H1 (cell line): ENCODE data around the gene SHISA7. TPM values are rescaled to one million over a fixed set of nuclear protein-coding genes. Genes with fewer than 3 reads are reported as not detected.

Experiments used
- CTCF ChIA-PET: fragments of 300-600 bp; sonication (Branson Sonifier 250); formaldehyde crosslinking; loops from one replicate; lab custom pipeline; 2021; ENCODE audit not compliant: partially characterized antibody; lab: Charles Lee
- POLR2A ChIA-PET: fragments of 300-600 bp; sonication (Branson Sonifier 250); formaldehyde crosslinking; loops from one replicate; lab custom pipeline; 2021; ENCODE audit warnings: inconsistent platforms; ENCODE audit not compliant: partially characterized antibody; lab: Charles Lee
- DNase-seq, 2 experiments: peaks; one replicate each; pipeline versions ENCODE4 v3.0.0 to v3.0.0-alpha.2; 2010 to 2022; ENCODE audit warnings: low spot score in 2 of 2, low read depth in 1 of 2, mixed read lengths in 1 of 2
- FAIRE-seq: peaks from 2 replicates; lab custom pipeline; 2011; peaks lifted over from hg19 to GRCh38; lab: Jason Lieb, UNC
- H2AFZ ChIP-seq: 2 replicates; pipeline ENCODE4 v1.8.1; 2012; ENCODE audit warnings: low read length, inconsistent platforms
- H2AK5ac ChIP-seq: 2 replicates; pipeline ENCODE4 v1.6.1; 2013; ENCODE audit warnings: low read depth, low read length
- H2BK120ac ChIP-seq: replicated peaks from 2 replicates; pipeline ENCODE3; 2013; ENCODE audit warnings: low read depth, low read length, inconsistent platforms
- H2BK12ac ChIP-seq: 2 replicates; pipeline ENCODE4 v1.6.1; 2013; ENCODE audit warnings: low read depth, low read length
- H2BK15ac ChIP-seq: 2 replicates; pipeline ENCODE4 v1.6.1; 2013; ENCODE audit warnings: low read length
- H2BK20ac ChIP-seq: 2 replicates; pipeline ENCODE4 v1.6.1; 2013; ENCODE audit warnings: low read length
- H2BK5ac ChIP-seq: 2 replicates; pipeline ENCODE4 v1.6.1; 2013; ENCODE audit warnings: low read depth, low read length
- H3K14ac ChIP-seq: 2 replicates; pipeline ENCODE4 v1.6.1; 2013; ENCODE audit warnings: inconsistent platforms; ENCODE audit not compliant: insufficient read length
- H3K18ac ChIP-seq: 2 replicates; pipeline ENCODE4 v1.6.1; 2013; ENCODE audit warnings: low read length; ENCODE audit errors: extremely low read depth
- H3K23ac ChIP-seq: 2 replicates; pipeline ENCODE4 v1.6.1; 2013; ENCODE audit warnings: inconsistent platforms; ENCODE audit not compliant: insufficient read length
- H3K23me2 ChIP-seq: 2 replicates; pipeline ENCODE4 v1.6.1; 2013; ENCODE audit warnings: low read depth, low read length
- H3K27ac ChIP-seq: 2 replicates; pipeline ENCODE4 v1.6.1; 2011; ENCODE audit warnings: low read depth, low read length, inconsistent platforms
- H3K27me3 ChIP-seq, 4 experiments: replicated peaks in 1 of 4; 1 replicate in 1 of 4; 2 replicates in 3 of 4; pipeline versions ENCODE4 v1.6.1 to v1.8.1; 2011 to 2013; ENCODE audit warnings: low read length in 3 of 4, mild to moderate bottlenecking in 3 of 4, inconsistent platforms in 2 of 4, mixed read lengths in 2 of 4, moderate library complexity in 1 of 4; ENCODE audit not compliant: control insufficient read depth in 3 of 4, insufficient read depth in 3 of 4; ENCODE audit errors: extremely low read depth in 1 of 4
- H3K36me3 ChIP-seq, 4 experiments: 2 replicates each; pipeline versions ENCODE4 v1.6.1 to v1.8.1; 2011 to 2013; ENCODE audit warnings: mild to moderate bottlenecking in 4 of 4, low read length in 3 of 4, moderate library complexity in 2 of 4, control low read depth in 1 of 4, inconsistent platforms in 1 of 4; ENCODE audit not compliant: insufficient read depth in 4 of 4, control insufficient read depth in 2 of 4
- H3K4ac ChIP-seq: replicated peaks from 2 replicates; pipeline ENCODE3; 2013; ENCODE audit warnings: low read length, low read depth, mixed read lengths, inconsistent platforms; ENCODE audit not compliant: insufficient read length
- H3K4me1 ChIP-seq, 4 experiments: replicated peaks in 1 of 4; 1 replicate in 1 of 4; 2 replicates in 3 of 4; pipeline versions ENCODE4 v1.6.1 to v1.8.1; 2011 to 2013; ENCODE audit warnings: low read length in 3 of 4, inconsistent platforms in 2 of 4, mixed read lengths in 1 of 4; ENCODE audit not compliant: insufficient read depth in 4 of 4, control insufficient read depth in 3 of 4
- H3K4me2 ChIP-seq, 2 experiments: 2 replicates each; pipeline versions ENCODE4 v1.6.1 to v1.8.1; 2011 to 2013; ENCODE audit warnings: low read depth in 2 of 2, low read length in 2 of 2, control low read depth in 1 of 2, inconsistent platforms in 1 of 2, mild to moderate bottlenecking in 1 of 2; ENCODE audit not compliant: insufficient read depth in 1 of 2
- H3K4me3 ChIP-seq, 4 experiments: fragments of 200-600, 300-600 bp in 1 of 4; sonication (generic), shearing (Covaris generic), sonication (Bioruptor Twin) in 1 of 4; 2 replicates each; pipeline versions ENCODE4 v1.5.1 to v1.8.1; 2011 to 2016; ENCODE audit warnings: low read length in 4 of 4, low read depth in 3 of 4, control low read depth in 2 of 4, inconsistent platforms in 2 of 4, mild to moderate bottlenecking in 2 of 4, mixed read lengths in 1 of 4, moderate library complexity in 1 of 4; ENCODE audit not compliant: insufficient read depth in 2 of 4; ENCODE audit errors: extremely low read depth in 1 of 4
- H3K56ac ChIP-seq: replicated peaks from 2 replicates; pipeline ENCODE3; 2013; ENCODE audit warnings: low read depth, mild to moderate bottlenecking, mixed read lengths, low read length, inconsistent platforms; ENCODE audit not compliant: insufficient read length
- H3K79me1 ChIP-seq: 2 replicates; pipeline ENCODE4 v1.6.1; 2013; ENCODE audit warnings: low read depth, low read length, control low read depth
- H3K79me2 ChIP-seq, 2 experiments: 2 replicates each; pipeline versions ENCODE4 v1.6.1 to v1.8.1; 2012 to 2013; ENCODE audit warnings: low read length in 2 of 2, mild to moderate bottlenecking in 2 of 2, inconsistent platforms in 1 of 2; ENCODE audit not compliant: insufficient read depth in 2 of 2, control insufficient read depth in 1 of 2
- H3K9ac ChIP-seq, 4 experiments: replicated peaks in 1 of 4; 1 replicate in 1 of 4; 2 replicates in 3 of 4; pipeline versions ENCODE4 v1.6.1 to v1.8.1; 2011 to 2013; ENCODE audit warnings: low read depth in 3 of 4, low read length in 3 of 4, control low read depth in 2 of 4, mild to moderate bottlenecking in 2 of 4, moderate library complexity in 2 of 4, inconsistent platforms in 1 of 4; ENCODE audit errors: extremely low read depth in 1 of 4
- H3K9me3 ChIP-seq, 2 experiments: 2 replicates each; pipeline versions ENCODE4 v1.6.1 to v1.8.1; 2012 to 2013; ENCODE audit warnings: mild to moderate bottlenecking in 2 of 2, moderate library complexity in 2 of 2, control low read depth in 1 of 2, inconsistent platforms in 1 of 2, low read depth in 1 of 2, low read length in 1 of 2, mixed read lengths in 1 of 2; ENCODE audit not compliant: insufficient read depth in 2 of 2
- H4K20me1 ChIP-seq, 2 experiments: replicated peaks in 1 of 2; 2 replicates each; pipeline versions ENCODE3 to v1.8.1; 2011 to 2013; ENCODE audit warnings: inconsistent platforms in 2 of 2, low read length in 2 of 2, mild to moderate bottlenecking in 1 of 2; ENCODE audit not compliant: insufficient read depth in 2 of 2, control insufficient read depth in 1 of 2
- H4K5ac ChIP-seq: 2 replicates; pipeline ENCODE4 v1.6.1; 2013; ENCODE audit warnings: low read length, low read depth, mixed read lengths, inconsistent platforms; ENCODE audit not compliant: insufficient read length
- H4K8ac ChIP-seq: 2 replicates; pipeline ENCODE4 v1.8.0; 2013; ENCODE audit warnings: mild to moderate bottlenecking, moderate library complexity, low read length, inconsistent platforms; ENCODE audit not compliant: insufficient read depth; ENCODE audit errors: extremely low read depth
- H4K91ac ChIP-seq: replicated peaks from 2 replicates; pipeline ENCODE3; 2013; ENCODE audit warnings: low read length, mixed read lengths, inconsistent platforms; ENCODE audit not compliant: insufficient read length
- BACH1 ChIP-seq: IDR thresholded peaks from 2 replicates; pipeline ENCODE4 v1.6.1; 2012; ENCODE audit warnings: low read length, improper control_type of control experiment
- CBX8 ChIP-seq: fragments of 300-800, 300-1000 bp; sonication (generic); IDR thresholded peaks from 2 replicates; pipeline ENCODE4 v1.7.1; 2016; ENCODE audit warnings: low read depth, low read length, borderline replicate concordance
- CEBPB ChIP-seq: IDR thresholded peaks from 2 replicates; pipeline ENCODE4 v1.6.1; 2012; ENCODE audit warnings: low read depth, low read length
- CTBP2 ChIP-seq: IDR thresholded peaks from 2 replicates; pipeline ENCODE4 v1.7.0; 2011; ENCODE audit warnings: borderline replicate concordance, mild to moderate bottlenecking, moderate library complexity, mixed read lengths, low read length; ENCODE audit not compliant: insufficient read depth, insufficient read length
- HDAC2 ChIP-seq, 2 experiments: fragments of 300-600 bp in 1 of 2; sonication (generic) in 1 of 2; IDR thresholded peaks; 2 replicates each; pipeline ENCODE4 v1.6.1; 2011 to 2012; ENCODE audit warnings: low read depth in 2 of 2, low read length in 2 of 2, mild to moderate bottlenecking in 2 of 2, moderate library complexity in 2 of 2, borderline replicate concordance in 1 of 2, inconsistent platforms in 1 of 2
- MAFK ChIP-seq: IDR thresholded peaks from 2 replicates; pipeline ENCODE4 v1.6.1; 2012; ENCODE audit warnings: low read depth, mild to moderate bottlenecking, improper control_type of control experiment, low read length
- PHF8 ChIP-seq: fragments of 200-600 bp; sonication (generic); conservative IDR thresholded peaks from 2 replicates; pipeline ENCODE4 v1.7.1; 2012; ENCODE audit warnings: low read depth, mild to moderate bottlenecking, inconsistent platforms, low read length, moderate library complexity
- POLR2A ChIP-seq, 2 experiments: IDR thresholded peaks; 1 replicate in 1 of 2; 2 replicates in 1 of 2; pipeline ENCODE4 v1.6.1; 2011; ENCODE audit warnings: low read depth in 2 of 2, low read length in 2 of 2, mild to moderate bottlenecking in 2 of 2; ENCODE audit errors: control extremely low read depth in 1 of 2
- RBBP5 ChIP-seq: IDR thresholded peaks from 2 replicates; pipeline ENCODE4 v1.7.1; 2012; ENCODE audit warnings: low read depth, mild to moderate bottlenecking, inconsistent platforms, low read length, moderate library complexity, borderline replicate concordance
- RXRA ChIP-seq: IDR thresholded peaks from 2 replicates; pipeline ENCODE4 v1.6.1; 2011; ENCODE audit warnings: low read depth, mild to moderate bottlenecking, low read length, moderate library complexity; ENCODE audit not compliant: insufficient read depth
- SAP30 ChIP-seq: fragments of 300-600 bp; sonication (generic); IDR thresholded peaks from 2 replicates; pipeline ENCODE4 v1.7.1; 2012; ENCODE audit warnings: low read length, moderate library complexity, mild to moderate bottlenecking, inconsistent platforms; ENCODE audit not compliant: insufficient read depth, insufficient replicate concordance
- TCF12 ChIP-seq: IDR thresholded peaks from 2 replicates; pipeline ENCODE4 v1.6.1; 2011; ENCODE audit warnings: low read depth, mild to moderate bottlenecking, low read length
- WGBS, 2 experiments: shearing (Covaris generic) in 1 of 2; methylation state at CpG; one replicate each; pipeline versions ENCODE4 v1.1.6 to v1.1.7; 2013 to 2015; ENCODE audit warnings: low lambda C conversion rate in 2 of 2, mixed read lengths in 2 of 2, inconsistent platforms in 1 of 2, low coverage in 1 of 2, missing lambda C conversion rate in 1 of 2; ENCODE audit not compliant: insufficient replicate concordance in 2 of 2, insufficient coverage in 1 of 2, insufficient read length in 1 of 2; ENCODE audit errors: extremely low coverage in 1 of 2, missing lambda C conversion rate in 1 of 2; 5-methylcytosine and 5-hydroxymethylcytosine counted together
- polyA plus RNA-seq, 7 experiments: library from polyadenylated mRNA; depleted of rRNA in 3 of 7; stranded (reverse) in 5 of 7; unstranded in 2 of 7; fragments of >200 nt in 5 of 7; fragments of 200-250 nt in 2 of 7; gene quantifications; 1 replicate in 5 of 7; 2 replicates in 1 of 7; 4 replicates in 1 of 7; pipeline versions ENCODE4 v1.2.1 to v1.2.3, GENCODE V29; 2011 to 2013; ENCODE audit warnings: missing spikeins in 2 of 7, mixed read lengths in 2 of 7
- total RNA-seq: library from RNA; stranded (reverse); fragmentation: NEBNext Ultra II Directional; extraction: Animal tissue kit (Norgen Biotek cat#: 25700); gene quantifications from 2 replicates; pipeline ENCODE4 v1.2.1, GENCODE V29; 2021

Gene SHISA7
- total and polyA plus RNA-seq, 2 of the 8 experiments (the other 6 are each of a cell fraction or from before 2014, with no cell fraction given) = 0.76 to 1.0 TPM

DNA sequence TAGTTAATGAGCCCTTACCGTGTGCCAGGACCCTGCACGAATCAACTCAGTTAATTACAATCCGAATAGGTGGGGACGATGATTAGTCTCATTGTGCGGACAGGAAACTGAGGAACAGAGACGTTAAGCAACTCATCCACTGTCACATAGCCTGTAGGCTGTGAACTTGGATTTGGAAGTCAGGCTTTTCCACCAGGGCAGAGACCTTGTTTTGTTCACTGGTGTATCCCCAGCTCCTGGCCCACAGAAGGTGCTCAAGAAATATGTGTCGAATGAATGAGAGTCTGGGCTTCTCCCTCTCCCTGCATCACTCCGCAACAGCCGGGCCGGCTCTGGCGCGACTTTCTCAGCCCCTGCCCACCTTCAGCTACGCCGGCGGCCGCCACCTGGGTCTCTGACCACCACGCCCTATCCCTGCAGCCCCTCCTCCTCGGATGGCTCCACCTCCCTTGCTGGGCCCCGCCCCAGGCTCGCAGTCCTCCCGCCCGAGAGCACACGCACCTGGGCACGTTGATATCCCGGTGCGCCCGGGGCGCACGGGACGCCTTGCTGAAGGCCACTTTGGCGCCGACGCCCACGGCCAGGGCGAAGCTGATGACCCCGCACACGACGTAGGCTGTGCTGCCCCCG is 1.3 kb downstream of the SHISA7 start:
- Histone ChIP-seq H3K18ac (no peak overlapping the region; the same call in 1 of the 2 replicates), H3K79me1 (no peaks in the 10 kb centered on the region), H3K9ac (no peak overlapping the region), H3K4me1 (peaks cover 6 to 21% (median 9%) of the 10 kb centered on the region in 4 experiments), H3K36me3 (no peaks in the 10 kb centered on the region), H3K27ac (no peak overlapping the region), H4K91ac (no peak overlapping the region), H4K20me1 (peaks cover 4 to 14% of the 10 kb centered on the region in 2 experiments), H2BK5ac (no peak overlapping the region), H3K23ac (no peak overlapping the region), H3K4me2 (peak overlapping the region; percentile 74 to 92), H2BK20ac (no peak overlapping the region), H2AK5ac (no peak overlapping the region), H3K56ac (no peak overlapping the region), H3K79me2 (no peaks in the 10 kb centered on the region), H3K14ac (no peak overlapping the region), H2BK15ac (peak overlapping the region; percentile 93; the same call in 1 of the 2 replicates), H4K5ac (no peak overlapping the region), H2AFZ (no peak overlapping the region), H3K23me2 (peaks cover 14% of the 10 kb centered on the region; the same call in 1 of the 2 replicates), H2BK12ac (peak overlapping the region; percentile 5; the same call in 1 of the 2 replicates), H4K8ac (peak overlapping the region; percentile 16; the same call in 1 of the 2 replicates), H3K9me3 (no peaks in the 10 kb centered on the region), H3K4me3 (peak overlapping the region; percentile 11 to 65 (median 42); a peak in 7 of 8 replicates), H3K27me3 (peaks cover 42 to 84% (median 73%) of the 10 kb centered on the region in 4 experiments), H2BK120ac (no peak overlapping the region), H3K4ac (no peak overlapping the region)
- WGBS, 2 experiments = 4% methylated on average over 18 of the region's 39 CpGs; no CpG with 5 or more reads in 1 of the 2 experiments
- DNase-seq = peak in 1 of 2 experiments; percentile 92
- FAIRE-seq = no peak
- ChIA-PET CTCF (interaction anchor here (0.5 to 1.6 kb wide), 4 partner anchors 12 to 191 kb away, joined by 3 to 8 read pairs (median 3); no protein-coding TSS in a partner anchor), POLR2A (interaction anchor here (0.8 to 4.4 kb wide), 7 partner anchors 11 to 58 kb away, joined by 4 to 21 read pairs (median 5); partner anchors contain the start of genes NAT14, TMEM238 and UBE2S)
- TF ChIP-seq CEBPB = no peak
- no peak; a peak in 1 of 4 replicates for TF ChIP-seq HDAC2 (IDR thresholded peaks at IDR 0.05; ENCODE audit: borderline replicate concordance in 1 of 2, low read depth in 2 of 2, low read length in 2 of 2)
- TF ChIP-seq MAFK = no peak
- TF ChIP-seq POLR2A (IDR thresholded peaks at IDR 0.05; ENCODE audit: control extremely low read depth in 1 of 2, low read depth in 2 of 2, low read length in 2 of 2) = no peak
- no peak for TF ChIP-seq BACH1
- TF ChIP-seq RXRA = no peak
- TF ChIP-seq PHF8 = no peak
- TF ChIP-seq RBBP5 = no peak
- no peak for TF ChIP-seq TCF12
- no peak for TF ChIP-seq CBX8
- no peak for TF ChIP-seq SAP30
- TF ChIP-seq CTBP2 = no peak
